HG02610 (cell line): Measurements from ENCODE around the gene RNFT2.

Experiments used
- ATAC-seq: cut with Tn5 transposase; IDR thresholded peaks from one replicate; pipeline ENCODE4 v1.9.1; 2021; ENCODE audit warnings: mild to moderate bottlenecking, moderate library complexity; ENCODE audit not compliant: unreplicated experiment

The RNFT2 gene

DNA sequence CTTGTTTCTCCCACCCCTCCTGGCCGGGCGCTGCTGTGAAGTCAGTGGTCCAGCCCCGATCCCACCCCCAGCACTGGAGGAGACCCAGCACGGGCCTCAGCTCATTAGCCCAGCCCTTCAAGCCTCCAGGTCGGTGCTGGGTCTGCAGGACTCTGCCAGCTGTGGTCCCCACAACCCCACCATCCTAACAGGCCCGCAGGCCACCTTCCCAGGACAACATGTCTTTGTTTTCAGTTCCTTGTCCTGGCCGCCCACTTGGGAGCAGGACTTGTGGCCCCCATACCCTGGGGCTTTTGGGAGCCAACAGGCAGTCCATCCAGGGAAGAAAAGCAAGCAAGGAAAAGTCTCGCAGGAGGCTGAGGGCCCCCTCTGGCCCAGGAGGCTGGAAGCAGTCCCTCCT, 83.2 kb downstream of the RNFT2 start:
- no peak for ATAC-seq

DNA sequence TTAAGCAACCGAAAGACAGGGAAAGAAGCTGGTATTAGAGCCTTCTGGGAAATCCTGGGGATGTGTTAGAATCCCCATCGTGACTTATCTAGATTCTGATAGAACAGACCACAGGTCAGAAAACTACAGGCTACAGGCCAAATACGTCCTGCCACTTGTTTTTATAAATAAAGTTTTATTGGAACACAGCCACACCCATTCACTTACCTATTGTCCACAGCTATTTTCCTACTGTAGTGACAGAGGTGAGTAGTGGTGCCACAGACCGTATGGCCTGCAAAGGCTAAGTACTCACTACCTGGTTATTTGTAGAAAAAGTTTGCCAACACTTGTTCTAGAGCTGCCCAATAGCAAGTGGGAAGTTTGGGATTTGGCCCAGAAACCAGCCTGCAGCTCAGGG, 89.3 kb downstream of the RNFT2 start:
- no peak for ATAC-seq

DNA sequence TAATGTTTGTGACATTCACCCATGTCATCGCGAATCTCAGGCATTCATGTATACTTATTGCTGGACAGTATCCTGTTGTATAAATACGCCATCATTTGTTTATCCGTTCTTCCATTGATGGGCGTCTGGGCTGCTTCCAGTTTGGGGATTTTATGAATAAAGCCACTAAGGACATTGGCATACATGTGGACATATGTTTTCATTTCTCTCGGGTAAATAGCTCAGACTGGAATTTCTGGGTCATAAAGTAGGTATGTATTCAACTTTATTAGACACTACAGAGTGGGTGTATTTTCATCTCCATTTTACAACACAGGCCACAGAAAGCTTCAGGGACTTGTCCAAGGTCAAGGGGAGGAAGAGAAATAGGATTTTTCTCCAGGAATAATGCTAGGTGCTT, 94.2 kb downstream of the RNFT2 start:
- no peak for ATAC-seq

DNA sequence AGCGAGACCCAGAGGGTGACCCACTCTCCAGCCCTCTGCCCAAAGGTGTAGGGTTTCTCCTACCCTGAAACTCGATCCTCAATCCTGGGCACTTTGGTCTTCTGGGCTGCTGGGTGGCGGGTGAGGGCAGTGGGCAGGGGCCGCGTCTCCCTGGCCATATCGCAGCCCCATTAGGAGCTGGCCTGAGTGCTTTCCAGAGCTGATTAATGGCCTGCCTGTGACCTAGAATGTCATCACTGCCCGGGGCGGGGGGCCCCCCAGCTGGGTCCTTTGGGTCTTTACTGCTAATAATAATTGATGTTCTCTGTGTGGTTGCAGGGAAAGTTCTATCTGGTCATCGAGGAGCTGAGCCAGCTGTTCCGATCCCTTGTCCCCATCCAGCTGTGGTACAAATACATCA, 95.4 kb downstream of the RNFT2 start:
- ATAC-seq, result no peak

DNA sequence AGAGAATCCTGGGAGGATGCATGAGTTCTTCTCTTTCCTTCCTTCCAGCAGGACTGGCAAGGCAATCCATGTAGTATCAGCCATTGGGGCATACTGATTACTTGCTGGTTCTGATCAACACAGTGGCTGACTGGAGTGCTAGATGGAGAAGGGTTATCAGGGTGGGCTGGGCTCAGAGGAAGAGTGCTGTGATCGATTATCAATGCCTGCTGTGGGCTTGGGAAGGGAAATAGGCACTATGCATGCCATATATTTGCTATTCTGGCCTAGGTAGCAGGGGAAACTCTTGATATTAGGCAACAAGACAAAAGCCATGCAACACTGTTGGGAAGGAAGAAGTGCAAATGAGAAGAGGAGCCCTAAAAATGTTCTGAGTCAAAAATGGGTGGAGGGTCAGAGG, 97.4 kb downstream of the RNFT2 start:
- ATAC-seq, result no peak

DNA sequence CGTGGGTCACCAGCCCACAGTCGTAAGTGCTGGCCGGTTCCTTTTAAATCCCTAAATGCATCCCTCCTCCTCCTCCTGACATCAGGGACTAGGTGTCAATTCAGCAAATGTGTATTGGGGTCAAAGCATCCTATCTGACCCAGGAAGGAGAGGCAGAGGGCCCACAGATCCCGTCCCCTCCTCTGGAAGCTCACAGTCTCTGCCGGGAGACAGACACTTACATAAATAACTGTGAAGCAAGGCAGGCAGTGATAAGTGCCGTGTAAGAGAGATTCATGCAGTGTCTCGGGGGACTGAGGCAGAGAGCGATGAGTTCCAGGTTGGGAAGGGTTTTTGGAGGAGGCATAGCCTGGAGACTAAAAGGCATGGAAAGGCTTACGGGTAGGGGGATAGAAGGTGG, 99.0 kb downstream of the RNFT2 start:
- no peak for ATAC-seq

DNA sequence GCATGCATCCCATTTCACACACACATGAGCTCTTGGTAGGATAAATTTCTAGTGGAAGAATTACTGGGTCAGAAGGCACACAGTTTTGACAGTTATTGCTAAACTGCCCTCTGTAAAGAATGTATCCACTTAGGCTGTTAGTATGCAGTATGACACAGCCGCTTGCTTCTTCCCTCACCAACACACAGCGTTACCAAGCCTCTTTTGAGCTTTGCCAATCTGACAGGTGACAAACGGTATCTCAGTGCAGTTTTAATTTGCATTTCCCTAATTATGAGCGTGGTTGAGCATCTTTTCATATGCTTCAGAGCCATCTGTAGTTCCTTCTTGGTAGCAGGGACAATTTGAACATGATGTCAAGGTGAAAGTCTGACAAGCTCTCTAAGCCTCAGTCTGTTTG, 100.2 kb downstream of the RNFT2 start:
- no peak for ATAC-seq

DNA sequence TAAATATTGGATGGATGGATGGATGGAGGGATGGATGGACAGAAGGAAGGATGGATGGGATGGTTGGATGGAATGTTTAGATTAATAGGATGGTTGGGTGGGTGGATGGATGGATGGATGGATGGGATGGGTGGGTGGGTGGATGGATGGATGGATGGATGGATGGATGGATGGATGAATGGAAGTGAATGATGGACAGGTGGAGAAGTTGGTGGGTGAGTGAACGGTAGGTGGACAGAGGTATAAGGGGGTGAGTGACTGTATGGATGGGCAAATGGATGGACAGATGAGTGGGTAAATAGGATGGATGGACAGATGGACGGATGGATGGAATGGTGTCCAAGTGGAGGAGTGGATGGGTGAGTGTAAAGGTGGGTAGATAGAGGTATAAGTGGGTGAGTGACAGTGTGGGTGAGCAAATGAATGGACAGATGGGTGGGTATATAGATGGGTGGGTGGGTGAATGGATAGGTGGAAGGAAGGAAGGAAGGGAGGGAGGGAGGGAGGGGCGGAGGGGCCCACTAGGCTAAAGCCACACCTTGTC, 101.2 kb downstream of the RNFT2 start:
- ATAC-seq, result no peak

DNA sequence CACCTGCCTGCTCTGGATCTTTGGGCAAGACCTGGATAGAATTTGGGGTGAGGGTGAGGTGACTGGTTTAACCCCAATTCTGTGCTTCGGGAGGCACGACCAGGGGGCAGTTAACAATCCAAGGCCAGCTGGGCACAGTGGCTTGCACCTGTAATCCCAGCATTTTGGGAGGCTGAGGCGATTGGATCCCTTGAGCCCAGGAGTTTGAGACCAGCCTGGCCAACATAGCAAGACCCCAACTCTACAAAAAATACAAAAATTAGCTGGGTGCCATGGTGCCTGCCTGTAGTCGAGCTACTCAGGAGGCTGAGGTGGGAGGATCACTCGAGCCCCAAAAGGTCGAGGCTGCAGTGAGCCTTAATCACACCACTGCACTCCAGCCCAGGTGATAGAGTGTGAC, 105.0 kb downstream of the RNFT2 start:
- no peak for ATAC-seq

DNA sequence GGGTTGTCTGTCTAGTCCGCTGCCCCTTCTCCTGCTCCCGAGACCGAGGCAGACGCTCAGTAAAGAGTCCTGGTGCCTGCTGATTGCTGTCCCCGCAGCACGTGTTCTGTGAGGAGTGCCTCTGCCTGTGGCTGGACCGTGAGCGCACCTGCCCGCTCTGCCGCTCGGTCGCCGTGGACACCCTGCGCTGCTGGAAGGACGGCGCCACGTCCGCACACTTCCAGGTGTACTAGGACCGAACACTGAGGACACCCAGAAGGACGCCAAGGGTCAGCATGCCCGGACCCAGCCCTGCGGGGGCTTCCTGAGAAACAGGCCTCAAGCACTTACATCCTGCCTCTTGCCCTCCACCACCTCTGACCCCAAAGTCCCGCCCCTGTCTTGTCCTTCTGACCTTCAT, 111.1 kb downstream of the RNFT2 start:
- ATAC-seq, result no peak

DNA sequence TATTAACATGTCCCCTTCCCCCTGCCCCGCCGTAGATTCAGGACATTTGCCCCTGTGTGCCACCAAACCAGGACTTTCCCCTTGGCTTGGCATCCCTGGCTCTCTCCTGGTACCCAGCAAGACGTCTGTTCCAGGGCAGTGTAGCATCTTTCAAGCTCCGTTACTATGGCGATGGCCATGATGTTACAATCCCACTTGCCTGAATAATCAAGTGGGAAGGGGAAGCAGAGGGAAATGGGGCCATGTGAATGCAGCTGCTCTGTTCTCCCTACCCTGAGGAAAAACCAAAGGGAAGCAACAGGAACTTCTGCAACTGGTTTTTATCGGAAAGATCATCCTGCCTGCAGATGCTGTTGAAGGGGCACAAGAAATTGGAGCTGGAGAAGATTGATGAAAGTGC, 114.2 kb downstream of the RNFT2 start:
- ATAC-seq, result no peak

DNA sequence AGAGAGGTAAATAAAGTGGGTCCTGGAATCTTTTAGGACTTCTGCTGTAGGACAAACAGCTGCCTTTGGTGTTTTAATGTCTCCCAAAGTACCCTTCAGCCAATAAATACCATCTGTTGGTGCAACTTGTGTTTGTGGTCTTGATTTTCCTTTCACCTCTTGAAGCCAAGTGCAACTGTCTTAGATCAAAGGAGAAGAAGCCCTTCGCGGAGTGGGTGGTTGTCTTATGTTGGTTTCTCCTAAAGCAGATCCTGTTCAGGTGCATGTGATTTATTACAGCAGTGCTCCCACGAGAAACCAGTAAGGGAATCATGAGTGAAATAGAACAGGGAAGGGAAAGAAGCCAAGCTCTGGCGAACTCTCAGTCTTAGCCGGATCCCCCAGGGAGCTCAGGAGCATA, 115.4 kb downstream of the RNFT2 start:
- no peak for ATAC-seq

DNA sequence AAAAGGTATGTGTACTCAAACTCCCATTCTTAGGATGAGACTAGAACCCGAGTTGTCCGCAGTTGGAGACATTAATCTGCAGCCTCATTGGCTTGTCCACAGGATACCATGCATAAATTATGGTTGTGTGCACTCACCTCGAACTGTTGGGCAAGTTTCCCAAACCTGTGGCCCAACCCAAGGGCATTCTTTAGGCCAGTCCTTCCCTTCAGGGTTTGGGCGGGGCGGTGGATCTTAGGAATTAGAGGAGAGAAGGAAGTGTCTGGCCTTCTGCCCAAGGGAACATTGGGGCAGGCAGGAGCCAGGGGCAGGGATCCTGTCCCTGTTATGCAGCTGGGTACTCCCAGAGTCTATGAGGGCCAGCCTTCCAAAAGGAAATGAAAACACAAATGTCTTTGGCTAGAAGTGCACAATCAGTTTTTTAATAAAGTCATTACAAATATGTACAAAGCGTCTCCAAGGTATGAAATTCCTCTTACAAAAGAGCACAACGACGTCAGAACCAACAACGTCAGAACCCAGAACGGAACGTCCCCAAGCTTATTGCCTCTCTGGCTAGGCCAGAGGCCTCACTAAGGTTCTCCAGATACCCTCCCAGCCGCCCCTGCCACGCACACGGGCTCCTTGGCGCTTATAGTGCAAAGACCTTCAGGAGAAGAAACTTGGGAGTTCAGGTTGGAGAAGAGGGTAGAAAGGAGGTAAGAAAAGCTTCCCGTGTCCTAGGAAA, 117.8 kb downstream of the RNFT2 start:
- no peak for ATAC-seq

DNA sequence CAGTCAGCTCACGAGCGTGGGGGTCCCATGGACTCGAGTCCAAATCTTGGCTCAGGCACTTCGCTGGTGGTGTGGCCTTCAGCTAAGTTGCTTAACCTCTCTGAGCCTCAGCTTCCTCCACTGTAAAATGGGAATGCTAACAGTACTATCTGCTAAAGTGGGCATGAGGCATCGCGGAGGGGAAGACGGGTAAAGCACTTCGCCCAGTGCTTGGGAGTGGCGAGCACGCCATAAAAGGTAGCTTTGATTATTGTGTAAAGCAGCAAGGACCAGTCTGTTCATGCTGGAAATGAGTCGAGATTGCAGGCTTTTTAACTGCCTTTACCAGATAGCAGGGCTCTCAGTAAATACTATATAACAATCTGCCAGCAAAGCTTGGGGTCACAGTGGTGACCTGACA, 118.6 kb downstream of the RNFT2 start:
- ATAC-seq, result no peak

DNA sequence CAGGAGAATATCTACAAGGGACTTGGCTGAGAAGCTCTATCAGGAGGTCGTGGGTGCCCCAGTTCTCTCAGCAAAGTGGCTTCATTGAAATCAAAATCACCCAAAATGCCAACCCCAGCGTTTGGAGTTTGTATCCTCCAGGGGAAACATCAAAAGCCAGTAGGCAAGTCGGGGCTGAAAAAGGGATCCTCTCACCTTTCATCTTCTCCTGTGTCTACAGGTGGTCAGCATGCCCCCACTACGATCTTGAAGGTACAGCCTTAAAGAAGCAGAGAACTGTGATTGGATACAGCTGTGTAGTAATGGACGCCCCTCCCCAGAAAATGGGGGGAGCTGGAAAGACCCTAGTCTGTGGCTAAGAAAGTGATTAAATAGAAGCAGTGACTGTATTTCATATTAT, 121.0 kb downstream of the RNFT2 start:
- ATAC-seq, result no peak

DNA sequence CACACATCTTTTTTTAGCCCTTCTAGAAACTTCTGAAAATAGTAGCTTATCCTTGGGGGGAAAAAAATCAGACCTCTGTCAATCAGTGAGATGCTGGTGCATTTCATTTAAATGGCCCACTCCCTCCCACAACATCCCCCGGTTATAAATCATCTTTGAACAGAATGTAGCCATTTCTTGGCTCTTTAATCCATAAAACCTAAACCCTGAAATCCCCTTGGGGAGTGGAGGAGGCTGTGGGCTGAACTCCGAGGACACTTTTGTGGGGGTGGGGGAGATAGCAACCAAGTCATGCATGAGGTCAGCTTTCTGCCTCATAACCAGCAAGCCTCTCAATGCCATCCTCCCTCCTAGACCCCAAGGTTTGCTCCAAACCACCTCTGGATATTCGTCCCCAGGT, 122.1 kb downstream of the RNFT2 start:
- ATAC-seq, result no peak

DNA sequence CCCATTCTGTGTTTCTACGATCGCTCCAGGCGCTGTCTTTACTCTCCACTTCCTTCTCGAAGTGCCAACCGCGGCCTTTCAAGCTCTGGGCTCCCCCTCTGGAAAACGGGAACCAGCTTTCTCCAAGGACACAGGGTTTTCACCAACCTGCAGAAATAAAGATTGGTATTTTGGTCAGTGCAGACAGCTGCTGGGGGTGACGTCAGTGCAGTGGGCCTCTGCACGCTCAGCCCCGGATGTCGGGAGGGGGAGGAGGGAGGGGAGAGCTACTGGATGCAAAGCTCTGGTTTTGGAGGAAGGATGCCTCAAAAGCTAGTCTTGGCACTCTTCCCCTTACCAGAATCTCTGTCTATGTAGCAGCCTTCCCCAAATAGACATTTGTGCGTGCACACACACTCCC, 123.2 kb downstream of the RNFT2 start:
- ATAC-seq, result peak; percentile 84

DNA sequence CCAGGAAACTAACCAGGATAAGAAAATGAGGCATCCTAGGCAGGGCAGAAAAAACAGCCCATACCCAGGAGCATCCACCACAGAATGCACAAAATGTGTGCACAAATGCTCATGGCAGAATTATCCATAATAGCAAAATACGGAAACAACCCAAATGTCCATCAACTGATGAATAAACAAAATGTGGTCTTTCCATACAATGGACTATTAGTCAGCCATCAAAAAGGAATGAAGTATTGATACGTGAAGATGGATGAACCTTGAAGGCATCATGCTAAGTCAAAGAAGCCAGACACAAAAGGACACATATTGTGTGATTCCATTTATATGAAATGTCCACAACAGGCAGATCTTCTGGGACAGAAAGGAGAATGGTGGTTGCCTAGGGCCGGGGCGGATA, 124.1 kb downstream of the RNFT2 start:
- ATAC-seq, result no peak

DNA sequence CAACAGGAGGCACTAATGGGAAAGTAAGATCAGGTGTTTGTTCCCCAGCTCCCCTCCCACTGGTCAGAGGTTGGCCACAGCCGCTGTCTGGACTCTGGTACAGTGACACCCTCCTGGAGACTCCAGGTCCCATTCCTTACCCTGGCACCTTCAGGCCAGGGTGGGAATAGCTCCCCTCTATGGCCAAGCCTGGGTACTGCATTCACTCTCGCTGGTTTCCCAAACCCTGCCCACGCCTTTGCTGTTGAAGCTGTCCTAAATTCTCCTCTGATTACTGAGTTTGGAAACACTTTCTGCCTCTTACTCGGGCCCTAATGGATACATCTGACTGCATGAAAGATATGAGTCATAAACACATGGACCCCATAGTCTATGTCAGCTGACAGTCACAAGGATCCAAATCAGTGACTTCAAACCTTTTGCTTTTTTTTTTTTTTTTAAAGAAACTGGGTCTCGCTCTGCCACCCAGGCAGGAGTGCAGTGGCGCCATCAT, 125.2 kb downstream of the RNFT2 start:
- no peak for ATAC-seq

DNA sequence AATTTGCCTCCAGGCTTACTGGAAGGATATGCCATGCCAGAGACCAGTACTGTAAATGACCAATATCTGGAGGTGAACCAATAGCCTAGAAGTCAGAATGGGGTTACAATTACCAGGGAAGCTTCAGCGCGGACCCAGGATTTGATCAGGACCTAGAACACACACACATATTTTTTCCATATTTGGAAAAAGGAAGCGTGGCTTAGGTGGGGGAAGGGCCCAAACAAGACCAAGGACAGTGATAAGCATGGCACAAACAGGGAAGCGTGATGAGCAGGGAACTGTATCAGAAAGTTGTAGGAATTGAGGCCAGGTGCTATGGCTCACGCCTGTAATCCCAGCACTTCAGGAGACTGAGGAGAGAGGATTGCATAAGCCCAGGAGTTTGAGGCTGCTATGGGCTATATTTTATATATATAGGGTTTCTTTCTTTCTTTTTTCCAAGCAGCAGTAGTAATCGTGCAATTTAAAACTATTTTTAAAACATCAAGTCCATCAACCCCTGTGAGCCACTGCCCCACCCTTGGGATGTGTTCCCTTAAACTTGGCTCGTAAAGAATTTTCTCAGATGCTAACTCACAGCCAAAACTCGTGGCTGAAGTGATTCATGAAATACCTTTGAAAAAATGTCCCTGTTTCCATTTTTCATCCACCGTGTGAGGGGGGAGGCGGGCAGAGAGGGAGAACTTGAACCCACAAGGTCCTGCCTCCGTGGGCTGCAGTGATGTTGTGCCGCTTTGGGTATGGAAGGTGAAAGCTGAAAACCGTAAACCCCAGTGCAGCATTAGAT, 126.5 kb downstream of the RNFT2 start:
- no peak for ATAC-seq

DNA sequence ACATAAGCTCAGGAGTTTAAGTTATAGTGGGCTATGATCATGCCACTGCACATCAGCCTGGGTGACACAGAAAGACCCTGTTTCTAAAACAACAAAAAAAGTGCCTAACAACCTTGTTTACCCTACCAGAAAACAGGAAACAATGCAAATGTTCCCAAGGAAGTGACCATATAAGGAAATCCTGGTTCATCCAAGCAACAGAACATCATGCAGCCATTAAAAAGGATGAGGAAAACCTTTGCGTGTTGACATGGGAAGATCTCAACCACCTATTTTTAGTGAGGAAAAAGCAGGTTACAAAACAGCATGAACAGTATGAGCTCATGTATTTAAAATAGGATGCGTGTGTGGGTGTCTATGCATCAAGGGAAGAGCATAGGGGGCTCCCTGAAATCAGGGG, 129.4 kb downstream of the RNFT2 start:
- no peak for ATAC-seq

DNA sequence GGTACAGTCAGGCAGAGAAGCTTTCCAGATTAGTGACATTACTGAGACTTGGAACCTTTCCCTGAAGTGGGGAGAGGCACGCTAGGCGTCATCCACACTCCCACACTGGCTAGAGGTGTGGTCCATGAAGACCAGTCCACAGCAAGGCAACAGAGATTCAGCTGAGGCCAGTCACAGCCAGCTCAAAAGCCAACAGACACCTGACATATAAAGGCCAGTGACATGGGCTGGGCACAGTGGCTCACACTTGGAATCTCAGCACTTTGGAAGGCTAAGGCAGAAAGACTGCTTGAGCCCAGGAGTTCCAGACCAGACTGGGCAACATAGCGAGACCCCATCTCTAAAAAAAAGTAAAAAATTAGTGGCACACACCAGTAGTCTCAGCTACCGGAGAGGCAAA, 132.2 kb downstream of the RNFT2 start:
- no peak for ATAC-seq
